ENCODE results near the gene GPR17.

Gene GPR17, protein sequence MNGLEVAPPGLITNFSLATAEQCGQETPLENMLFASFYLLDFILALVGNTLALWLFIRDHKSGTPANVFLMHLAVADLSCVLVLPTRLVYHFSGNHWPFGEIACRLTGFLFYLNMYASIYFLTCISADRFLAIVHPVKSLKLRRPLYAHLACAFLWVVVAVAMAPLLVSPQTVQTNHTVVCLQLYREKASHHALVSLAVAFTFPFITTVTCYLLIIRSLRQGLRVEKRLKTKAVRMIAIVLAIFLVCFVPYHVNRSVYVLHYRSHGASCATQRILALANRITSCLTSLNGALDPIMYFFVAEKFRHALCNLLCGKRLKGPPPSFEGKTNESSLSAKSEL

DNA sequence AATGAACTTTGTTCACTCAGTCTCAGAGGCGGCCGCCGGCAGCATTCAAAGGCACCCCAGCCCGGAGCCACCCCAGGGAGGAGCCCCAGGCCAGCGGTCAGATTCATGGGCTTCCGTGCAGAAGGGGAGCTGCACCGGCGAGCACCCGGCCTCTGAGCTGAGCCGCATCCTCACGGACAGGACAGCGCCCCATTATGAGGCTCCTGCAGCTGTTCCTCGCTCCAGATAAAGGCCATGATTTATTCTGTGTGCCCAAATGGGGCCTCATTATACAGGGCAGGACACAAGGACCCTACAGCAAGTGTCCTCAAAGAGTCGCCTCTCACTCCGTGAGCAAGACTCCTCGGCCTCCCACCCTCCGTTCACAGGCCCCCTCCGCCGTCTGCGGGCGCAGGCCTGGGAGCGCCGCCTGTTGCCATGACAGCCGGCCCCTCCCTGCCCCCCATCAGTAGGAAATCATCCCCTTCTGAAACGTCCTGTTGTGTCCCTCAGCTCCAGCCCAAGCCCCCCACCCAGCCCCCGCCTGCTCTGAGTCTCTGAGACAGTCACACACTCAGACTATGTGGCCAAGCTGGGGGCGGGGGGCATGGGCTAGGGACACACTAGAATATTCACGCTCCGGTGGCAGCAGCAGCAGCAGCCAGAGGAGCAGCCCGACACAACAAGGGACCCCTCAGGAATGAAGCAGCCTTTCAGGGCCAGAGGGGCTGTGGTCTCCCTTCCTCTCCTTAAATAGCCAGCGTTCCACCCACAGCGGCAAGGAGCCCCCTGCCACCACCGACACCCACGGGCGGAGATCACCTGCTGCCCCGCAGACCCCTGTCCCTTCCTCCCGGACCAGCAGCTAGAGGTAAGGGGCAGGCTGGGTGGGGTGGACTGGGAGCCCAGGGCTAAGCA is at the start of gene GPR17:
TSS of gene GPR17 (plus strand) at position 759 of the 897 bp plus-strand sequence. CDS start 4,583 bp downstream, outside the sequence.
- peak in 8 of 14 donors; percentile 15 to 71 (median 66) for DNase-seq

DNA sequence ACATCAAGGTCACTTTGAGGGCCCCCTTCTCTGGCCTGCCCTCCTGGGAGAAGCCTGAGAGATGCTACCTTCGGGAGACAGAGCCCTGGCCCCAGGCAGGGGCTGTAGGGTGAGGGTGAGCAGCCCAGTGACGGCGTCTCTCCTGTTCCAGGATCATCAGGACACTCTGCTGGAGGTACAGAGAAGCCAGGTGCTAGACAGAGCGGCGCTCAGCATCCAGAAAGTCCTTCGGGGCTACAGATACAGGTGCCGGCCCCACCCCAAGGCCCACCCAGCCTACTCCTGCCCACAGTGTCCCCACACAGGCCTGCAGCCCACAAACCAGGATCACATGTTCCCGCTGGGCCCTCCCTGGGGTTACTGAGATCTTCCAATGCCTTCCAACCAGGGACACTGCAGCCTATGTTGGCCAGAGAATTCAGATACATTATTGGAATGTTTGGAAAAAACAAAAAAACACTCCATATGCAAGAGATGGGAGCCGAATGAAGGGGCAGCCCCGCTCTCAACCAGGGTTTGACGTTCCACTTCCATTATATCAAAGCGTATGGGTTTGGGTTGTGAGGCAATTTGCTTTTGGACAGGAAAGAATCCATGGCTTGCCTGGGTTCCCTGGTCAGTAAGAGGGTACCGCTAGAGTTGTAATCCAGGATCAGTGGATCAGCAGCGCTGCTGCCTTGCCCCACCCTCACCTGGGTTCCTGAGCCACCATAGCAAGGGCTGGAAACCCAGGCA is 49.5 kb upstream of the GPR17 start:
- no peak for DNase-seq

DNA sequence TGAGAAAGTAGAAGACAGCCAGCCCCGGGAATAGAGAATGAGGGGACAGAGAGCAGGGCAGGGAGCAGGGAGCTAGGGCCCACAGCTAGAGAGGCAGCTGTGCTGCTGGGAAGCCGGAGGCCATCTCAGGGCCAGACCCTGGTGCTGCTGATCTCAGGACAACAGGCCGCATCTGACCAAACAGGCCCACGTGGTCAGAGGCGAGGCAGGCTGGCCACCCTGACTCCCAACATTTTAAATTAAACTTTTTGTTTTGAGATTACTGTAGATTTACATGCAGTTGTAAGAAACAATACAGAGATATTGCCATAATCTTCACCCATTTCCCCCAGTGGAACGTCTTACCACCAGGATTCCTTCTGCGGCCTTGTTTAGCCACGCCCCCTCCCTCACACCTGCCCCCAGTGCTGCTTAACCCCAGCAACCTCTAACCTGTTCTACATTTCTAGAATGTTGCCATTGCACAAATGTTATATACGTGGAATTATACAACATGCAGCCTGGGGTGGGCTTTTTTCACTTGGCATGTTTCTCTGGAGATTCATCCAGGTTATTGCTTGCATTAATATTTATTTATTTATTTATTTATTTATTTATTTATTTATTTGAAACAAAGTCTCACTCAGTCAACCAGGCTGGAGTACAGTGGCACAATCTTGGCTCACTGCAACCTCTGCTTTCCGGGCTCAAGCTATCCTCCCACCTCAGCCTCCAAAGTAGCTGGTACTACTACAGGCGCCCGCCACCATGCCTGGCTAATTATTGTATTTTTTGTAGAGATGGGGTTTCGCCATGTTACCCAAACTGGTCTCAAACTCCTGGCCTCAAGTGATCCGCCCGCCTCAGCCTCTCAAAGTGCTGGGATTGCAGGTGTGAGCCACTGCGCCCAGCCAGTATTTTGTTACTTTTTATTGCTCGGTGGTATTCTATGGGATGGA is 48.6 kb upstream of the GPR17 start:
- DNase-seq = no peak

DNA sequence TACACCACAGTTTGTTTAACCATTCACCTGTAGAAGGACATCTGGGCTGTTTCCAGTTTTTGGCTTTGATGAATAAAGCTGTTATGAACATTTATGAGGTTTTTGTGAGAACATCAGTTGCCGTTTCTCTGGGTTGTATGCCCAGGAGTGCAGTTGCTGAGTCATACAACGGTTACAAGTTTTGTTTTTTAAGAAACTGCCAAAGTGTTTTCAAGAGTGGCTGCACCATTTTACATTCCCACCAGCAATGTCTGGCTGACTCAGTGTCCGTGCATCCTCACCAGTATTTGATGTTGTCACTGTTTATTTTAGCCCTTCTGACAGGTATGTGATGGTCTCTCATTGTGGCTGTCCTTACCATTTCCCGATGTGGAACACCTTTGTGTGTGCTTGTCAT is 48.0 kb upstream of the GPR17 start:
- DNase-seq = no peak

DNA sequence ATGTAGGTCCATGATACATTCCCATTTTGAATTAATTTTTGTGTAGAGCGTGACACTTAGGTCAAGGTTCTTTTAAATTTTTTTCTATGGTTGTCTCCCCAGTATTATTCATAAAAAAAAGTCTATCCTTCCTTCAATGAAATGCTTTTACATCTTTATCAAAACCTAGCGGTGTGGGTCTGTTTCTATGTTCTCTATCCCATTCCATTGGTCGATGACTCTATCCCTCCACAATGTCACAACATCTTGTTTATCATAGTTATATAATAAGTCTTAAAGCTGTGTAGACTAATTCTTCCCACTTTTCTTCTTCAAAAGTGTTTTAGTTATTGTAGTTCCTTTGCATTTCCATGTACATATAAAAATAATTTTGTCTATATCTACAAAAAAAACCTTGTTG is 47.2 kb upstream of the GPR17 start:
- no peak for DNase-seq

DNA sequence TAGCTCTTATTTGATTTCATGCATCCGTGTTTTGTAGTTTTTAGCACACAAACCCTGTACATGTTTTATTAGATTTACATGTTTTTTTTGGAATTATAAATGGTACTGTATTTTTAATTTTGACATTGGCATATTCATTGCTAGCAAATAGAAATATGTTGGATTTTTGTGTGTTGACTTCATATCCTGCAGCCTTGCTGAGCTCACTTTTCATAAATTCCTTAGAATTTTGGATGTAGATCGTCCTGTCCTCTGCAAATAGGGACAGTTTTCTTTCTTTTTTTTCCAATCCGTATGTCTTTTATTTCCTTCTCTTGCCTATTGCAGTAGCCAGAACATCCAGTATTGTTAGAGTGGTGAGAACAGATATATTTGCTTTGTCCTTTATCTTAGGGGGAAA is 46.7 kb upstream of the GPR17 start:
- DNase-seq = no peak

DNA sequence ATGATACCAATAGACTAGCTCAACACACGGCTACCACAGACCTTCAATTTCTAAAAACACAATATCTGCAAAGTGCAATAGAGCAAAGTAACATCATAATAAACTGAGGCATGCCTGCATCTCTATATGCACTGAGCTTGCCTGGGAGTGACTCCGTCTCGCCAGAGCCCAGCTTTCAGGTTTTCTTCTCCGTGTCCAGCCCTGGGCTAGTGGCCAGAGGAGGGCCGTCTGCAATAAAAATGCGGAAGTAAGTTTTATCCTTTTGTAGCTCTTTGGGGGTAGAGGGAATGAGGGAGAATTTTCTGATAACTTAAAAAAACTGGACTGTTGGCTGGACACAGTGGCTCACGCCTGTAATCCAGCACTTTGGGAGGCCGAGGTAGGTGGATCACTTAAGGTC is 41.0 kb upstream of the GPR17 start:
- DNase-seq = no peak

DNA sequence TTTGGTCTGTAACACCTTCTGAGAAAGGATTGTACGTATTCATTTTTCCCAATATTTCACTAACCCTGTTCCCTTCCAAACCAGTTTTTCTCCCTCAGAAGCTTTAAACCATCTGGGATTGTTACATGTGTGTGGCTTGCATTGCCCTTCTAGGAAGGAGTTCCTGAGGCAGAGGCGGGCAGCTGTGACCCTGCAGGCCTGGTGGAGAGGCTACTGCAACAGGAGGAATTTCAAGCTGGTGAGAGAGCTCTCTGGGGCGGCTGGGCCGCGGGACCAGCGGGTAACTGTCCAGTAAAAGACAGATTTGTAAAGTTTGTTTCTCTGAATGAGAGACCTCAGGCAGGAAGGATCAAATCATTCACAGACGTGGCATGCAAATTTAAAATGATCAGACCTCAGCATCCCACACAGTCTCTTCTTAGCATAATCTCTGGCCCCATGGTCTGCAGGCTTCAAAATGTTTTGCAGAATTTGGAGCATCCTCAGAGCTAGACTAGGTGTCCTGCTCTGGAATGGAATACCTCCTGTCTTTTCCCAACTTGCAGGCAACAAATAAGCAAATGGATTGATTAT is 40.2 kb upstream of the GPR17 start:
- no peak for DNase-seq

DNA sequence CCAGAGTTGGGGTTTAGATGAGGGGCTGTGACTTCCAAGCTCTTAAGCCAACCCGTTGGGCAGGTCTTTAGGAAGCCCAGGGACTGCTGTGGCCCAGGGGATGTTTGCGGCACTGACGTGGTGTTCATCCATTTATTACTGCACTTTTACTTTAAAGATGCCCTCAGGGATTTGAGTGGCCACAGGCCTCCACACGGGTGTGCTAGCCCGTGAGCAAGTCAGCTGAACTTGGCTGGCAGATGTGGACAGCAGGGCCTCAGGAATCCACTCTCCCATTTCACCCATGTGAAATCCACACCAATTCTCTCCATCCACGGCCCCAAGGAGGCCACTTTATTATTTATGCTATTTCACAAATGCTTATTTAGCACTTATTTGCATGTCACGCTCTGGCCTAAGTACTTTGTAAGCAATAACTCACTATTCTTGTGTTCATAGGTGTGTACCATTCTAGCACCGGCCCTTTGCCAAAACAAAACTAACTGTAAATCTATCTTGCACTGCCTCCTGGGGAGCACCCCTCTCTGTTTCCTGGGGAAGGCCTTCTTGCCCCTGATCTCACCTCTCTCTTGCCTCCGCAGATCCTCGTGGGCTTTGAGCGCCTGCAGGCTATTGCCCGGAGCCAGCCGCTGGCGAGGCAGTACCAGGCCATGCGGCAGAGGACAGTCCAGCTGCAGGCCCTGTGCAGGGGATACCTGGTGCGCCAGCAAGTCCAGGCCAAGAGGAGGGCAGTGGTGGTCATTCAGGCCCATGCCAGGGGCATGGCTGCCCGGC is 39.1 kb upstream of the GPR17 start:
- DNase-seq = no peak

DNA sequence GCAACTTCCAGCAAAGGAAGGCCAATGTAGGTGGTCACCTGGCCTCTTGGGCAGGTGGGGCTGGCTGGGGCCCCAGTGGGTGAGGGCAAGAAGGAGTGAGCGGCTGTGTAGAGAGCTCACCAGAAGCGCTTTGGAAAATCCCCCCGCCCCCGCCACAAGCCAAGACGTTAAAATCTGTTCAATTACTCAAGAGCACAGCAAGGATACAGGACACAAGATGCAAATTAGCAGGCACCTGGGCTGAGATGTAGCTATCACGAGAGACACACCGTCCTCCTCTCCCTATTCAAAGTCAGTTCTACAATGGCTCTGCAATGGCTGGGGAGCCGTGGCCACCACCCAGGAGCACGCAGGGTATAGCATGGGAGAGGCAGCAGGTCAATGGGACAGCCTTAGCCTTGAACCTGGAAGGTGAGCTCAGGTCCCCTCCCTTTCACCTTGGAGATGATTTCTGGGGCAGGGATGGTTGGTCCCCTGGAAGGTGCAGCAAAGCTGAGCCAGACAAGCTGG is 38.5 kb upstream of the GPR17 start:
- DNase-seq = no peak

DNA sequence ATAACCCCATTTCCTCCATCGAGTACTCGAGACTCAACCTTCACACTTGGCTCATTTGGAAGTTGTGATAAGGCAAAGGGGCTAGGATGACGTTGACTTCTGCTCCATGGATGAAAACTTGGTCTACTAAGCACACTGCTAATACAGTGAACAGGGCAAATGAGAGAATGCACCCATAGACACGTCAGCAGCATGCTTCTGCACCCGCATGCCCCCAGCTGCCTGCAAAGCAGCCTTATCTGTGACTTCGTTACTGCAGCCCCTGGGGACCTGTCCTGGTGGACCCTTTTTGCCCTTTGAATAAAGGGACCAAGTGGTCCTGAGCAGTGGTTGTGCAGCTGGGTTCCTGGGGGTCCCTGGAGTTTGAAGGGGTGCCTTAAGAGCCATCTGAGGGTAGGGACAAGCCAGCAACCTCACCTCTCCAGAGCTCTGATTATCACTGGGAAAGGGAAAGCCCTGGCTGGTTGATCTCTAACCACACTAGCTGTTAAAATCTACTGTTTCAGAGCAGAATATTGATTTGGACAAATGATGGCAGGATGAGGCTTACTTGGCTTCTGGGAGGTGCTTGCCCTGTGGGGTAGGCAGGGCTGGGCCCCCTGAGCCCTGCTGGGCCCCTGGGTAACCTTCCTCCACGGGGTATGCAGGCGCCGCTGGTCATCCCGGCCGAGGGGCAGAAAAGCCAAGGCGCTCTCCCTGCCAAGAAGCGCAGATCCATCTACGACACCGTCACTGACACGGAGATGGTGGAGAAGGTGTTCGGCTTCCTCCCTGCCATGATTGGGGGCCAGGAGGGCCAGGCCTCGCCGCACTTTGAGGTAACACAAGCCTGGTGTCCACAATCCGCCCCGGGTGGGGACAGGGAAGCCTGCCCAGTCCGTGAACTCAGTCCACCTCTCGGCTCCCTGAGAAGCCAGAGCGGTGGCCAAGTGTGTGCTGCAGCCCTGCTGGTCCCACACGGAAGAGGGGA is 37.6 kb upstream of the GPR17 start:
- no peak for DNase-seq

DNA sequence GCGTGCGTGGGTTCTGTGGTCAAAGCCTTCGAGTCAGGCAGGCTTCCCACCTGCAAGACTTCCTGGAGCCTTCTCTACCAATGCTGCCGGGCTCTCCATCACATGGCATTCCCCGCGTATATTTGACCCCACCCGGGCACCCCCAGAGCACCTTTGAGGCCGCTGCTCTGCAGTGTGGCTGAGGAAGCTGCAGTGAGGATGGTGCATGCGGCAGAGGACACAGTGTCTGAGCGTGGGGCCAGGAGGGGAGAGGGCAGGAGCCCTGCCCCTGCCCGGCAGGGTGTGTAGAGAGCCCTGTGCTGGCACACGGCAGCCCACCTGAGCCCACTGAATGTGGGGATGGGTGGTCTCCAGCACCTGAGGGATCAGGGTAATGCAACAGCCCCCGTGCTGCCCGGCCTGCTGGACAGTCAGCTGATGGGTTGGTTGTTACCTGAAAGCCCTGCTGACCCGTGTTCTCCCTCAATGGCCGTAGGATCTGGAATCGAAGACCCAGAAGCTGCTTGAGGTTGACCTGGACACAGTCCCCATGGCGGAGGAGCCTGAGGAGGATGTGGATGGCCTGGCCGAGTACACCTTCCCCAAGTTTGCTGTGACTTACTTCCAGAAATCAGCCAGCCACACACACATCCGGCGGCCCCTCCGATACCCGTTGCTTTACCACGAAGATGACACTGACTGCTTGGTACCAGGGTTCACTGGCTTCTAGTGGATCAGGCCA is 36.8 kb upstream of the GPR17 start:
- DNase-seq = no peak

DNA sequence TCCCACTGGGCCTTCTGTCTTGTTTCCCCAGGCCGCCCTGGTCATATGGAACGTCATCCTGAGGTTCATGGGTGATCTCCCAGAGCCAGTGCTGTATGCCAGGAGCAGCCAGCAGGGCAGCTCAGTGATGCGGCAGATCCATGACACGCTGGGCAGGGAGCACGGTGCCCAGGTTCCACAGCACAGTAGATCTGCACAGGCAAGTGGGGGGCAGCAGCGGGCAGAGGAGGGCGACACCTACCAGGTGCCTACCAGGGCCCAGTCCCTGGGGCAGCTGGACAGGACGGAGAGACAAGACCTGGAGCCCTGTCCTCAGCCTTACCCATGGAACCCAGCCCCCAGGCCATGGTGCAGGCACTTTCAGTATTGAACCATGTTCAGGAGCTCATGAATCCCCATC is 36.1 kb upstream of the GPR17 start:
- no peak for DNase-seq

DNA sequence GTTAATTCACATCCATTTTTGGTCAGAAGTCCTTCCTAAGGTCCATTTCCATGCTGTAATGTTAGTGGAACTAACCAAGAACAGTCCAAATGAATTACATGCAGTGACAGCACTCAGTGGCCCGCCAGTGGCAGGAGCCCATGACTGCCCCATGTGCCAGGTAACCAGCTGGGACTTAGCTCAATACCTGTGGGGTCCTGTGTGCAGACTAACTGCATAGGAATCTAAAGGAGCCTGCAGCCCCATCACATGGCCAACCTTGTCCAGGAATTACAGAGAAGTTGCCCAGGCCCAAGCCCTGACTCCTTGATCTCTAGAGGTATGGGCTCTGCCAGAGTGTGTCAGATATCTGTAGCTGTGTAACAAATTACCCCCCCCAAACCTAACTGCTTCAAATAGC is 35.4 kb upstream of the GPR17 start:
- DNase-seq = no peak

DNA sequence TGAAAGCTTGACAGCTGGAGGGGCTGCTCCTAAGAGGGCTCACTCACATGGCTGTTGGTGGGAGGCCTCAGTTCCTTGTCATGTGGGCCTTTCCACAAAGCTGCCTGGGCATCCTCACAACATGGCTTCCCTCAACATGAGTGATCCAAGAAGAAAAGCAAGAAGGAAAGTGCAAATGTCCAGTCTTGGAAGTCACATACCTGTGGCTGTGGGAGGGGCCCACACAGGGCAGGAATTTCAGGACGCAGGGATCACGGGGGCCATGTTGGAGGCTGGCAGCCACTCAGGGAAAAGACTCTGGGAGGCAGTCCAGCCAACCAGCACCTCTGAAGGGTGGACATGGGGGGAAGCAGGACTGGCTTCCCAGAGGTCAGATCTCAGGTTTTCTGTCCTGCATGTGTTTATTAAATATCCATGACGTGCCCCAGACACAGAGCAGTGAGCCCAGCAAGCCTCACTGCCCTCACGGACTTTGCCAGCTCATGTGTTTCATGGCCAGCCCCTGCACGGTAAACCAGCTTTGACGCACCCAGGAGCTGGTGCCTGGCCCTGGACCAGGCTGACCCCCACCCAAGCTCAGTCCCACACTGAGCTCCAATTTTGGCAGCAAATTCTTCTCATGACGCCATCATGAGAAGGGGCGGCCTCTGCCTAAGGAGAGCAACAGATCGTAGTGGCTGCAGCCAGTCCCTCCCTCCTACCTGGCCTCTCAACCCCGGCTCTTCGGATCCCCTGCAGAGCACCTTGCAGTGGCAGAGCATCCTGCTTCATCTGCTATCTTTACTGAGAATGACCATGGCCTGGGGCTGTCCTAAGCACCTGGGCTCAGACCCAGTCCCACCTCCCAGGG is 34.7 kb upstream of the GPR17 start:
- no peak for DNase-seq

DNA sequence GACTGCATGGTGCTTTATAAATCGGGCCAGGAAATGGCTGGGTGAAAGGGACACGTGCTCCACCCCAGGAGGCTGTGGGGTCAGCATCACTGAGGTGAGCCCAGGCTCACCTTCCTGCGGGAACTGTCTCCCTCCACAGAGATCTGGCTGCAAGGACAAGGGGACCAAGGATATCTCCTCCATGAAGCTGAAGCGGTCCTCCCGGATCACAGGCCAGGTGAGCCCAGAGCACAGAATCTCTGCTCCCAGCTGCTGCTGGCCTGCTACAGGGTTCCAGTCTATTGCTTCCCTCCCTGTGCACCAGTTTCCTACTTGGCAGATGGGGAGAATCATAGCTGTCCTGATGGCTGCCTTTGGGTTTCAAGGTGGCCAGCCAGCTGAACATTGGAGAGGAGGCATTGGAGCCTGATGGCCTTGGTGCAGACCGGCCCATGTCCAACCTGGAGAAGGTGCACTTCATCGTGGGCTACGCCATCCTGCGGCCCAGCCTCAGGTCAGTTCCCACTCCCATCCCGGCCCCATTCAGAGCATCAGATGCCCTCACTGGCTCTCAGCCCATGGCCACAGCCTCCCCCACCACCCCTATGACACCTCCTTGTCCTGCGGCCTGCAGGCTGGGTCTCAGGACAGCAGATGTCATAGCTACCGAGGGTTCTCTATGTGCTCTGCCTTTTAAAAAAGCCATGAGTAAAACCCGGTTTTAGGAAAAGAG is 33.7 kb upstream of the GPR17 start:
- DNase-seq = no peak

DNA sequence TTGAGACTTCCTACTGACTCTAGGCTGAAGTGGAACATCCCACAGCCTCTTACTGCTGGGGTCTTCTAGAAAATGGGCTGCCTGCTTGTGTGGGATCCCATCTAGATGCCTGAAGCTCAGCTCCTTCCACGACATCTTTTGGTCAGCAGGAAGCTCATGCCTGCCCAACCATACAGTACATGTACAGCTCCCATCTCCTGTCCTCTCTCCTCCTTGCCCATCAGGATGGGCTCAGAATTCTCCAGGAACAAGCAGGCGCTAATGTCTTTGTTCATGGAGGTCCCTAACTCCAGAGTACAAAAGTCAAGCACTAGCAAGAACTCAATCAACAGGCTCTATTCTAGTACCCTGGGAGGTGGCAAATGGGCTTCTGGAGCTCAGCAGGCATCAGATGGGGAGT is 31.7 kb upstream of the GPR17 start:
- no peak for DNase-seq

Data from C1 segment of cervical spinal cord (tissue), 14 donors.